Measurements from ENCODE around the gene COL25A1.
"Not testable (repeated sequence)": the region's sequence is repeated elsewhere in the genome, so short reads cannot be mapped to it uniquely, and the experiment has no call there.

Gene COL25A1

GRCh38 chr4:109174224-109174953 lies 128.1 kb downstream of the COL25A1 start:
- DNase-seq (ENCODE audit: low read depth in 2 of 2, low spot score in 1 of 2) = no peak

- no peak for DNase-seq (ENCODE audit: low read depth in 2 of 2, low spot score in 1 of 2)
Measured at GRCh38 chr4:109172301-109172700, 130.2 kb downstream of the COL25A1 start.

- DNase-seq (ENCODE audit: low read depth in 2 of 2, low spot score in 1 of 2) = no peak
Measured at GRCh38 chr4:109171070-109171469, 131.4 kb downstream of the COL25A1 start.

- DNase-seq (ENCODE audit: low read depth in 2 of 2, low spot score in 1 of 2) = no peak
Measured at GRCh38 chr4:109169170-109169569, 133.3 kb downstream of the COL25A1 start.

DNA sequence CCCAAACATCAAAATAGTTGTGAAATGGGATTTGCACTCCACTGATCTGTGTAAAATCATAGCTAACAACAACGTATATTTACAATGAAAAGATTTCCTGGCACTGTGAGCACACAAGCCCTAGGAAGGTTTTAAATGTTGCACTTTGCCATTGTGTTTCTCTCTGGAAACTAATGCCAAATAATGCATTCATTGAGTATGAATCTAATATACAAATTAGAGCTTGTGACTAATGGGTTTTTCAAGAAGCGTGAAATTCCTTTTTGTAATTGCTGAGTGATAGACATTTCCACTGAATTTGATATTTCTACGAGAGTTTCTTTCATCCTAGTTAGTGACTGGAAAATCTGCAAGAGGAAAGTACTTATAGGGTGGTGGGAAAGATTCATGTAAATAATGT lies 135.9 kb downstream of the COL25A1 start:
- DNase-seq (ENCODE audit: low read depth in 2 of 2, low spot score in 1 of 2) = no peak

- DNase-seq (ENCODE audit: low read depth in 2 of 2, low spot score in 1 of 2) = no peak
Measured at GRCh38 chr4:109166126-109166525, 136.3 kb downstream of the COL25A1 start.

DNA sequence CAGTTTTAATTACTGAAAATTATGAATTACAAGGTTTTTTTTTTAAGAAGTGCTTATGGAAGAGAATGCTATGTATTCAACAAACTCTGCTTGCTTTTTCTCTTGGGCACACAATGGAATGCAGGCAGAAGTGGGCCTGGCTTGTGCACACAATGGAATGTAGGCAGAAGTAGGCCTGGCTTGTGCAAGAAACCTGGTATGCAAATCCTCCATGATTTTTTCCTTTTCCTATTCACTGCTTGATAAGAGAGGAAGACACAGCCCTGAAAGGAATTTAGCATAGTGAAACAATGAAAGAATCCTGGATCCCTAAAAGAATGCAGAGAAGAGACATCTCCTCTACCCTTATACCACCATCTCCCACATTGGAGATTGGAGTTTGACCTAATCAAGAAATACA lies 138.4 kb downstream of the COL25A1 start:
- DNase-seq (ENCODE audit: low read depth in 2 of 2, low spot score in 1 of 2) = no peak

DNA sequence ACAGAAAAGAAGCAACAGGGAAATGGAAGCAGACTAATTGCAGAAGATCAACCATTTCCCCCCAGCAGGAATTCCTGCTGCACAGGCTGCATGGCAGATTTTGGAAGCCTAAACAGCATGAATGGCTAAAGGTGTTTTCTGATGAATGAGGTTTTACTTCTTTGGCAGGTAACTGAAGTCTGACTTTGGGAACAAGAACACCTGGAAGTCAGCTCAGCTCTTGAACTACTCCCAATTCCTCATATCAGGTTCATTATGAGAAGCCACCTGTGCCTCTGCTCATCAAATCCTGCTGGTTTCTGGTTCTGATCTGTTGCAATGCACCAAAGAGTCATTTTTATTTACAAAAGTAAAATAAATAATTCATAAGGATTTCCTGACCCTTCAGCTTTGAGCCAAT lies 139.0 kb downstream of the COL25A1 start:
- no peak for DNase-seq (ENCODE audit: low read depth in 2 of 2, low spot score in 1 of 2)

DNA sequence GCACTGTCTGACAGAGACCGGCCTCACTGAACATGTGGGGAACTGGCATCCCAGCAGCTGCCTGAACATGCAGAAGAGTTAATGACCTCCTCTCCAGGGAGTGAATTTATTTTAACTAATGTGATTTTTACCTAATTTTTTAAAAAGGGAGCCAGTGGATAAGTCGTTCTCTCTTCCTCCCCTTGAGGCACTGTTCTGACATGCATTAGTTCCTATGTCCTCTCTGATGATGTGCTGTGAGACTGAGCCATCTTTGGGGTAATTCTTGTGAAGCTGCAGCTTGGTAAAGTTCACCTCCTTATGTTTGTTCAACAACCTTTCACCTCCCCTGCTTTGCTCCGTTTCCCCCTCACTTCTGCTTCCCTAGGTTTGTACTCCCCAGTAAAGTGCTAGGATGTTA lies 139.7 kb downstream of the COL25A1 start:
- DNase-seq (ENCODE audit: low read depth in 2 of 2, low spot score in 1 of 2) = no peak

- no peak for DNase-seq (ENCODE audit: low read depth in 2 of 2, low spot score in 1 of 2)
Measured at GRCh38 chr4:109160494-109160893, 142.0 kb downstream of the COL25A1 start.

GRCh38 chr4:109157696-109158095 lies 144.8 kb downstream of the COL25A1 start:
- DNase-seq (ENCODE audit: low read depth in 2 of 2, low spot score in 1 of 2) = no peak

DNA sequence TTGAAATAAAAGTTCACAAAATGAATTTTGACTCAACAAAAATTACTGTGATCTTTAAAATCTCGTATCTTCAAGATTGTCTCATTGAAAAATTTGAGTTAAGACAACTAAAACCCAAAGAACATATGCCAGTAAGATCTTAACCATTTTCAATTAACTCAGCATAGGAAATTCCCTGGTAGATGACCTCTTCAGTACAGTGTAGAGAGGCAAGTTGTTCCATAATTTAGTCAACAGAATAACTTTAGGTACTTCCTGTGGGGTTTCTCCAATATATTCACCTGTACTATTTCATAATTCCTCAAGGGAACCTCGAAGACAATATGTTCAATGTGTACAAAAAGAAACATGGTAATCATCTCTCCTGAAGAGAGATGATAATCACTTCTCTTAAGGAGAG lies 145.3 kb downstream of the COL25A1 start:
- DNase-seq (ENCODE audit: low read depth in 2 of 2, low spot score in 1 of 2) = no peak

DNA sequence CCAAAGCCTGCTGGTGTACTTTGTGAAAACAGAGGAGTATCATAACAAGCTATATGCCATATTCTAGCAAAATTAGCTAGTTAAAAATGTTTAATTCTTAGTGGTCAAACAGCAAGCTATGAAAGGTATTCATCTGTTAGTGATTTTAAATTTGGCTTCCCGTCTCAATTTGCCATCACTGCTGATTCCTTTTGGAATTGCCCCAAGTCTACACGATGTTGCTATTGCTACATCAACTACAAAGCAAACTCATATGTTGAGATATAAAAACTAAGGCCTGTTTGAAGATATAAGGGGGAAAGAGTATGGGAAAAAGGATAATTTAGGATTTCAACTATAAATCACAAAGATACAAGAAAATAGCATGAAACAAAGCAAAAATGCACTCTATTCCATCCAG lies 146.1 kb downstream of the COL25A1 start:
- no peak for DNase-seq (ENCODE audit: low read depth in 2 of 2, low spot score in 1 of 2)

DNA sequence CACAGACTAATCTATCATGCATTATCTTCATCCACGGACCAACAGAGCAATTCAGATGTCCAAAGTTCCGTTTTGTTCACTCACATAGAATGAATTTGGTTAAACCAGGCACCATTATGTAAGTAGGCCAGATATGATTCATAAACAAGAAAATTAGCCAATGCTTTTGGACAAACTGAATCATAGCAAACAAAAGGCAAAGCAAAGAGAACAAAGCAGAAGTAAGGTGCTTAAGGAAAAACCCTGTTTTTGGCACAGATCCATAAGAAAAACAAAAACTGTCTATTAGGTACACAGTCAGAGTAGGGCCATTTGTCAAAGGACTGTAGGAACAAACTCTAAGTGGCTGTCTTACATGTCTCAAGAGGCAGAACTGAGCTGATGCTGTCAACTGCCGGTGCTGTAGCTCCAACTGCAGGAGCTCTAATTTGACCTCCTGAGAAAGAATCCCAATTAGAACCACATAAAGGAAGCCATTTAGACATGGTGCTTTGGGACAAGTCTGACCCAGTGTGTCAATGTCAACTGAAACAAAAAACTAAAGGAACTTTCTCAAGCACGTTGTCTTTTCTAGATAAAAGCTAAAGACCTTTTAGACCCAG lies 146.7 kb downstream of the COL25A1 start:
- DNase-seq (ENCODE audit: low read depth in 2 of 2, low spot score in 1 of 2) = no peak

- no peak for DNase-seq (ENCODE audit: low read depth in 2 of 2, low spot score in 1 of 2)
Measured at GRCh38 chr4:109155084-109155483, 147.4 kb downstream of the COL25A1 start.

- DNase-seq (ENCODE audit: low read depth in 2 of 2, low spot score in 1 of 2) = no peak
Measured at GRCh38 chr4:109154424-109154823, 148.0 kb downstream of the COL25A1 start.

GRCh38 chr4:109149836-109150235 lies 152.6 kb downstream of the COL25A1 start:
- no peak for DNase-seq (ENCODE audit: low read depth in 2 of 2, low spot score in 1 of 2)

- no peak for DNase-seq (ENCODE audit: low read depth in 2 of 2, low spot score in 1 of 2)
Measured at GRCh38 chr4:109148577-109149075, 153.8 kb downstream of the COL25A1 start.

DNA sequence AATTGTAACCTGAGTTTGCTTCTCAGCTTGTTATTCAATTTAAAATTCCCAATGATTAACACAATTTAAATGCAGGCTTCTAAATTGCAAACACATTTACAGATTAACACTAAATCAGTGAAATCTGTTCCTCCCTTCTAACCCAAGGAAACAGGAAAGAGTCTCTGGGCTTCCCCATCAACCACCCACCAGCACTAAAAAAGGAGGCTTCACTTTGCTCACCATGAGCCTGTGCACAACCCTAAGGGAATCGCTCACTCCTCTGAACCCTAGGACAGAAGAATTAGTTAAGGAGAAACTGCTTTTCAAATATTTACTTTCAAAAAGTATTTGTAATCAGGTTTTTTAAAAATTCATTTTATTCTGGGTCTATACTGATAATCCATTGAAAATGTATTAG lies 155.3 kb downstream of the COL25A1 start:
- DNase-seq (ENCODE audit: low read depth in 2 of 2, low spot score in 1 of 2) = no peak

GRCh38 chr4:109146499-109146898 lies 156.0 kb downstream of the COL25A1 start:
- DNase-seq (ENCODE audit: low read depth in 2 of 2, low spot score in 1 of 2) = no peak

GRCh38 chr4:109138125-109138524 lies 164.3 kb downstream of the COL25A1 start:
- not testable (repeated sequence) for DNase-seq (ENCODE audit: low read depth in 2 of 2, low spot score in 1 of 2)

GRCh38 chr4:109134921-109135320 lies 167.5 kb downstream of the COL25A1 start:
- DNase-seq (ENCODE audit: low read depth in 2 of 2, low spot score in 1 of 2) = no peak

- DNase-seq (ENCODE audit: low read depth in 2 of 2, low spot score in 1 of 2) = no peak
Measured at GRCh38 chr4:109134268-109134667, 168.2 kb downstream of the COL25A1 start.
